EH (cell line): ENCODE data around the gene RAB22A.
A peak's percentile ranks its signal among the peaks of the same experiment; 100 is the strongest.
"Not testable (repeated sequence)": the region's sequence is repeated elsewhere in the genome, so short reads cannot be mapped to it uniquely, and the experiment has no call there.

Experiments used
- DNase-seq: peaks from one replicate; pipeline ENCODE4 v3.0.0-alpha.2; 2015; ENCODE audit warnings: low read depth

The RAB22A gene

GRCh38 chr20:58389324-58389967, 79.9 kb downstream of the RAB22A start:
- DNase-seq = peak; percentile 56

GRCh38 chr20:58389968-58390658, 80.6 kb downstream of the RAB22A start:
- DNase-seq = no peak

GRCh38 chr20:58390659-58391035, 81.1 kb downstream of the RAB22A start:
- DNase-seq = no peak

- no peak for DNase-seq
These were observed 82.8 kb downstream of the RAB22A start for GRCh38 chr20:58392286-58392685.

- DNase-seq = peak; percentile 67
These were observed 83.8 kb downstream of the RAB22A start for GRCh38 chr20:58393299-58393698.

GRCh38 chr20:58394801-58395200, 85.3 kb downstream of the RAB22A start:
- DNase-seq = no peak

- DNase-seq = no peak
These were observed 86.1 kb downstream of the RAB22A start for GRCh38 chr20:58395604-58396003.

GRCh38 chr20:58397429-58397828, 87.9 kb downstream of the RAB22A start:
- no peak for DNase-seq

- DNase-seq = no peak
These were observed 88.7 kb downstream of the RAB22A start for GRCh38 chr20:58398254-58398653.

- no peak for DNase-seq
These were observed 90.4 kb downstream of the RAB22A start for GRCh38 chr20:58399926-58400325.

GRCh38 chr20:58401162-58401561, 91.6 kb downstream of the RAB22A start:
- no peak for DNase-seq

GRCh38 chr20:58402305-58402704, 92.8 kb downstream of the RAB22A start:
- DNase-seq = no peak

- no peak for DNase-seq
These were observed 93.3 kb downstream of the RAB22A start for GRCh38 chr20:58402827-58403226.

- DNase-seq = no peak
These were observed 93.8 kb downstream of the RAB22A start for GRCh38 chr20:58403272-58403671.

GRCh38 chr20:58405504-58406291, 96.2 kb downstream of the RAB22A start:
- DNase-seq = no peak

GRCh38 chr20:58406422-58407001, 97.0 kb downstream of the RAB22A start:
- peak; percentile 29 for DNase-seq

GRCh38 chr20:58407201-58407873, 97.8 kb downstream of the RAB22A start:
- DNase-seq = peak; percentile 41

GRCh38 chr20:58407966-58408557, 98.5 kb downstream of the RAB22A start:
- no peak for DNase-seq

- DNase-seq = no peak
These were observed 99.2 kb downstream of the RAB22A start for GRCh38 chr20:58408603-58409246.

GRCh38 chr20:58414216-58414615, 104.7 kb downstream of the RAB22A start:
- not testable (repeated sequence) for DNase-seq

- DNase-seq = not testable (repeated sequence)
These were observed 105.3 kb downstream of the RAB22A start for GRCh38 chr20:58414786-58415185.
